ENCODE data around the gene APBB2.

The APBB2 gene

DNA sequence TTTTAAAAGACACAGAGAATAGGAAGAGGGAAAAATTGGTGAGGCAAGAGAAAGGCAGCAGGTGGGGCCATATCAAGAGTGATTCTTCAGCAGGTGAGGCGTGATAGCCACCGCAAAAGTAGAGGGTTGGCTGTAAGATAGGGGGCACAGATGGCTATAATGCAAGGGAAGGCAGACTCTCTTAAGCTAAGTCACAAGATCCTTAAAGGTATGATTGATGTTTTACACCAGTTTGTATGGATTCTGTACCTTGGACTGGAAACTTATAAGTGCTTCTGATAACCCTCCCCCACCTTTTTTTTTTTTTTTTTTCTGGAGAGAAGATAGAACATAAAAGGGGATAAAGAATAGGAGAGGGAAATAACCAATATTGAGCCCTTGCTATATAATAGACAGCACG is 424.6 kb downstream of the APBB2 start:
- DNase-seq, result no peak

DNA sequence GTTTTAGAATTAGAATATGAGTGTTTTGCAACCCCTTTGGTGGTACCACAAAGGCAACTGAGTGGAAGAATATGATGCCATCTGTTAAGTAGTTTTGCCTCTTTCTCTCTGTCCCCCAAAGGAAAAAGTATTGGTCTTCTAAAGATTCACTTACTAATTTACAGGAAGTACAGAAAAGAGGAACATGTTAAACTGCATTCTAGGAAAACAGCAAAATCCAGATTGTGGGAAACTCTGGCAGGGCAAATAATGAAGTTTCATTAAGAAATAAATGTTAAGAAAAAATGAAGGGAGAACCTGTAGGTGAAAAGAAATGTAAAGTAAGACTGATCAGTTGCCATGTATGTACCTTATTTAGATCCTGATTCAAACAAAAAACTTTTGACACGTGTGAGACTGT is 425.3 kb downstream of the APBB2 start:
- DNase-seq, result no peak

DNA sequence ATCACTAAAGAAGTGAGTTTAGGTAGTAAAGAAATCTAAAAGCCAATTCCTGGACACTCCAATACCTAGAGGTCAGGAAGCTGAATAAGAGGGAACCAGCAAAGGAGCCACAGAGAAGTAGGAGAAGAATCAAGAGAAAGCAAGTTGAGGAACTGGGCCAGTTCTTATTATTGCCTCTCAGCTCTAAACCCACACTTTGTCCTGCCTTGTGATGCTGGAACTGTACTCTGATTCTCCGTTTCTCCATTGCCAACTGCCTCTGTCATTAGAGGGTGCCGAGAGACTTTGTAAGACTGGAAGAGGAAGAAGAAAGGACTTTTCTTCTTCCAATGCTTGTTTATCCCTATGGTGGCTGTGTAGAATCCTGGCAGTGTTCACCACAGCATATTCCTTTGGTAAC is 426.0 kb downstream of the APBB2 start:
- DNase-seq, result no peak

DNA sequence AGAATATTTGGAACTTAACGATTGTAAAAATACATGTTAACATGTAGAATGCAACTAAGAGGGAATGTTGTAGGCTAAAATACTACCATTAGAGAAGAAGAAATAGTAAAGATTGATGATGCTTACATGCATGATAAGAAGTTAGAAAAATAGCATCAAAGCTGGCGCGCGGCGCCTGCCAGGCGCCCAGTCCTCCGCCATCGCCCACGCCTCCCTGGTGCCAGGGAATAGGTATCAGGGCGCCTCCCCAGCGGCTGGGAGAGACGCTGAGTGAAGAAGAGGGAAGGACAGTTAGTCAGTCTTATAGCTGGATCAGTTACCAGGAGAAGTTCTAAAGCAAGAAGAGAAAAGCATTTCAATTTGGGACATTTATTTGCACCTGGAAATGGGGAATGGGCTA is 428.6 kb downstream of the APBB2 start:
- no peak for DNase-seq

DNA sequence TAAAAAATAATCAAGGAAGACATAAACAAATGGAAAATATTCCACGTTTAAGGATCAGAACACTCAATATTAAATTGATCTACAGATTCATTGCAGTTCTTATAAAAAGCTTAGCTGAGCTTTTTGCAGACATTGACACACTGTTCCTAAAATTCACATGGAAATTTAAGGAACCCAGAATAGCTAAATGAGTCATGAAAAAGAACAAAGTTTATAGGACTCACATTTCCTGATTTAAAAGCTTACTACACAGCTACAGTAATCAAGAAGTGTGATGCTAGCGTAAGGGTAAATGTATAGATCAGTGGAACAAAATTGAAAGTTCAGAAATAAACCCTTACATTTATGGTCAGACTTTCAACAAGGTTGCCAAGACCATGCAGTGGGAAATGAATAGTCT is 431.5 kb downstream of the APBB2 start:
- DNase-seq, result no peak

DNA sequence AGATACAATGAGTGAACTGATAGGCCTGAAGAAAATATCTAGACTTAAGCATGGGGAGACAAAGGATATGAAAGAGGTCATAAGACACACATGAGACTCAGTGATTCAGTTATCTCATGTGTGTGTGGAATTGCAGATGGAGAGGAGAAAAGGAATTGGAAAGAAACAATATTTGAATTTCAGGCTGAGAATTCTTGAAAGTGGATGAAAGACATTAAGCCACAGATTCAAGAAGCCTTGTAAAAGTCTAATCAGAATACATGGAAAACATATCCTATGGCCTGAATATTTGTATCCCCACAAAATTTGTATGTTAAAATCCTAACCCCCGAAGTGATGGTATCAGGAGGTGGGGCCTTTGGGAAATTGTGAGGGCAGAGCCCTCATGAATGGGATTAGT is 436.3 kb downstream of the APBB2 start:
- no peak for DNase-seq

DNA sequence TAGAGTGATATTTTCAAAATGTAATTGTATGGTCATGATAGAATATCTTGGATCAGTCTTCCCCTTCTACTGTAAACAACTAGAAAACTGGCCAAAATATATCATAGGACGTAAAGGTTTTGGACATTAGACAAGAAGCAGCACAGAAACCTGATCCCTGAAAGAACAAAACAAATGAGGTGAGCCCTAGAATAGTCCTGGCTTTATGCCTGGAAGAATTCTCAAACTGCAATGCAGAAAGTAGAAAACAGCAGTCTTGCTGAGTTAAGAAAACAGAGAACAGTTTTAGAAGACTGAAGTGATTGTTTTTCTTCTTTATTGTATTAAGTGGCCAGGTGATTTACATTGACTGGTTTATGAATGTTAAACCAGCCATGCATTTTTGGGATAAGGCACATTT is 445.1 kb downstream of the APBB2 start:
- DNase-seq, result no peak

DNA sequence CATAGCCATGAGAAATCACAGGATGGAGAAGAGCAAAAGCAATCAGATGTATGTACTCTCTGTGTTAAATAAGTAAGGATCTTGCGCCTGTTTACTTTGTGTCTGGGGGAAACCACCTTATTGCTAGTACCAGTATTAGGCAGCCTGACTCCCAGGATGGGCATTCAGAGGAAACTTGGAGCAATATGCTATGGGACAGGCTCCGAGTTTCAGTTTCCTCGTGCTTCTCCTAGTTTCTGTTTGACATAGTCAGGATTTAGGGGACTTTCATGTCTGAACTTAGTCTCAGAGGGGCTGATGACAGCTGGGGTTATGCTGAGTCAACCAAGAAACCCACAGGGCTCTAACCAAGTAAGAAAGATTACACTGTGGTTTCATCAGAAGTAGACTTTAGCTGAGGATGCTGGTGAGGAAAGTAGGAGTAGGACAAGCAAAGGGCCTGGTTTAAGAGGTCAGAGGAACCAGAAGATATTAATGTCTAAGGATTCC is 451.1 kb downstream of the APBB2 start:
- no peak for DNase-seq
